Natural killer cell (primary cell): ENCODE results near the gene ZP3. TPM values are rescaled to one million over a fixed set of nuclear protein-coding genes. Genes with fewer than 3 reads are reported as not detected.
"Not testable (repeated sequence)": the region's sequence is repeated elsewhere in the genome, so short reads cannot be mapped to it uniquely, and the experiment has no call there.

Source experiments
- ATAC-seq, 3 donors: fragments of 150-1000 bp in 2 of 3; fragments of 200-7000 bp in 1 of 3; cut with Tn5 transposase; 1 replicate in 1 of 3; 2 replicates in 2 of 3; pipeline ENCODE4 v1.10.0; 2021; ENCODE audit warnings: mild to moderate bottlenecking in 2 of 3, moderate library complexity in 2 of 3
- DNase-seq, 2 donors: peaks; one replicate each; pipeline versions ENCODE4 v3.0.0 to v3.0.0-alpha.2; 2013 to 2021; ENCODE audit warnings: mixed read lengths in 1 of 2
- H3K27ac ChIP-seq: one replicate; pipeline ENCODE4 v1.5.1; 2013; ENCODE audit warnings: mild to moderate bottlenecking, low read length
- H3K27me3 ChIP-seq: one replicate; pipeline ENCODE4 v1.6.1; 2013; ENCODE audit warnings: low read length; ENCODE audit not compliant: control insufficient read depth, insufficient read depth
- H3K36me3 ChIP-seq: one replicate; pipeline ENCODE4 v1.6.1; 2013; ENCODE audit warnings: low read length; ENCODE audit not compliant: control insufficient read depth, insufficient read depth
- H3K4me1 ChIP-seq: one replicate; pipeline ENCODE4 v1.6.1; 2013; ENCODE audit warnings: low read length; ENCODE audit not compliant: control insufficient read depth, insufficient read depth
- H3K4me3 ChIP-seq: one replicate; pipeline ENCODE4 v1.5.1; 2013; ENCODE audit warnings: low read length
- H3K9me3 ChIP-seq: one replicate; pipeline ENCODE4 v1.6.1; 2013; ENCODE audit warnings: low read length; ENCODE audit not compliant: control insufficient read depth, insufficient read depth
- H3K27ac Mint-ChIP-seq, 2 donors: one replicate each; pipeline ENCODE4 v1.8.0; 2022; ENCODE audit warnings: mild to moderate bottlenecking in 2 of 2, mixed read lengths in 2 of 2, moderate library complexity in 1 of 2
- H3K27me3 Mint-ChIP-seq, 2 donors: one replicate each; pipeline ENCODE4 v1.8.0; 2022; ENCODE audit warnings: low read depth in 2 of 2, mixed read lengths in 2 of 2
- H3K36me3 Mint-ChIP-seq: one replicate; pipeline ENCODE4 v1.8.0; 2022; ENCODE audit warnings: mixed read lengths
- H3K4me1 Mint-ChIP-seq, 2 donors: one replicate each; pipeline ENCODE4 v1.8.0; 2022; ENCODE audit warnings: mixed read lengths in 2 of 2
- H3K4me3 Mint-ChIP-seq: one replicate; pipeline ENCODE4 v1.8.0; 2022; ENCODE audit warnings: mild to moderate bottlenecking, moderate library complexity, mixed read lengths
- H3K9me3 Mint-ChIP-seq, 2 donors: one replicate each; pipeline ENCODE4 v1.8.0; 2022; ENCODE audit warnings: mixed read lengths in 2 of 2
- CTCF ChIP-seq: fragments of 200-600 bp; IDR thresholded peaks from one replicate; pipeline ENCODE4 v1.8.0; 2022; ENCODE audit warnings: antibody characterized with exemption
- WGBS: methylation state at CpG from one replicate; pipeline ENCODE4 v1.1.7; 2013; ENCODE audit warnings: missing lambda C conversion rate; ENCODE audit not compliant: insufficient coverage; 5-methylcytosine and 5-hydroxymethylcytosine counted together
- intact Hi-C: fragments of 100-400 bp; cut with micrococcal nuclease; formaldehyde crosslinking; loops from one replicate; pipeline ENCODE4 v1.14.2; 2022
- total RNA-seq, 4 donors: library from RNA; stranded (reverse); fragments of 120-200 nt in 1 of 4; gene quantifications; one replicate each; pipeline versions ENCODE4 v1.2.3 to v1.2.4, GENCODE V29; 2013 to 2022

Gene ZP3
- total RNA-seq, 3 donors from 2014 or later (not counting 1 experiment from before 2014, with no cell fraction given), result 1.9 to 12.9 (median 6.1) TPM

- no peak within 1 kb of the TSS for H3K4me3 Mint-ChIP-seq
- intact Hi-C loops, result no loop called here
Observed at GRCh38 chr7:76409537-76409936, 15.2 kb upstream of the ZP3 start, which contains the start of gene SSC4D. Gene SSC4D, minus strand, starts transcription at chr7:76409697. Its CDS starts 5,258 bp downstream, at chr7:76404439.

GRCh38 chr7:76411626-76412025, 13.1 kb upstream of the ZP3 start:
- WGBS, result 72% methylated on average over 1 of the region's 1 CpG
- H3K4me1 Mint-ChIP-seq, result no peaks in the 10 kb centered on the region
- no peak for ATAC-seq
- no peak overlapping the region for H3K4me3 Mint-ChIP-seq
- Histone ChIP-seq H3K4me3 (no peak overlapping the region), H3K27ac (no peak overlapping the region), H3K9me3 (no peaks in the 10 kb centered on the region), H3K27me3 (no peaks in the 10 kb centered on the region), H3K36me3 (no peaks in the 10 kb centered on the region), H3K4me1 (no peaks in the 10 kb centered on the region)
- H3K27ac Mint-ChIP-seq, result no peak overlapping the region
- H3K27me3 Mint-ChIP-seq, result peaks cover 0 to 5% of the 10 kb centered on the region in 2 donors
- no peaks in the 10 kb centered on the region for H3K9me3 Mint-ChIP-seq
- intact Hi-C loops, result no loop called here
- no peak for DNase-seq
- no peaks in the 10 kb centered on the region for H3K36me3 Mint-ChIP-seq
- TF ChIP-seq CTCF, result no peak

More at GRCh38 chr7:76409537-76409936, 15.2 kb upstream of the ZP3 start, which contains the start of gene SSC4D:
- ATAC-seq (no peak), DNase-seq (no peak)
- H3K27ac ChIP-seq, result no peak within 1 kb of the TSS
- Mint-ChIP-seq H3K4me1 (no peaks in the 10 kb centered on the region), H3K9me3 (no peaks in the 10 kb centered on the region), H3K27me3 (peaks cover 0 to 5% of the 10 kb centered on the region in 2 donors), H3K36me3 (no peaks in the 10 kb centered on the region), H3K27ac (no peak within 1 kb of the TSS)
- WGBS, result 88% methylated on average over 6 of the region's 6 CpGs
- TF ChIP-seq CTCF, result no peak
- no peak within 1 kb of the TSS for H3K4me3 ChIP-seq
- H3K4me1 ChIP-seq, result no peaks in the 10 kb centered on the region
- H3K36me3 ChIP-seq, result no peaks in the 10 kb centered on the region
- H3K9me3 ChIP-seq, result no peaks in the 10 kb centered on the region
- H3K27me3 ChIP-seq, result no peaks in the 10 kb centered on the region

- Histone ChIP-seq H3K36me3 (no peaks in the 10 kb centered on the region), H3K4me3 (no peak overlapping the region), H3K4me1 (no peaks in the 10 kb centered on the region), H3K27me3 (no peaks in the 10 kb centered on the region), H3K9me3 (no peaks in the 10 kb centered on the region), H3K27ac (no peak overlapping the region)
- Mint-ChIP-seq H3K4me1 (no peaks in the 10 kb centered on the region), H3K4me3 (no peak overlapping the region), H3K9me3 (no peaks in the 10 kb centered on the region), H3K27me3 (peaks cover 0 to 5% of the 10 kb centered on the region in 2 donors), H3K36me3 (no peaks in the 10 kb centered on the region), H3K27ac (no peak overlapping the region)
- 85% methylated on average over 1 of the region's 5 CpGs for whole genome bisulfite sequencing
- no peak for TF ChIP-seq CTCF
- intact Hi-C loops, result no loop called here
- DNase-seq (no peak), ATAC-seq (no peak)
Observed at GRCh38 chr7:76412249-76412648, 12.5 kb upstream of the ZP3 start.

- H3K27ac Mint-ChIP-seq, H3K27ac ChIP-seq, H3K9me3 Mint-ChIP-seq, H3K4me1 Mint-ChIP-seq, H3K4me3 ChIP-seq, intact Hi-C loops, H3K9me3 ChIP-seq, H3K27me3 ChIP-seq, H3K36me3 ChIP-seq, H3K36me3 Mint-ChIP-seq, H3K4me1 ChIP-seq, H3K4me3 Mint-ChIP-seq, ATAC-seq, DNase-seq: not testable (repeated sequence)
- 92% methylated on average over 10 of the region's 10 CpGs for WGBS
- H3K27me3 Mint-ChIP-seq, result peaks cover 4 to 14% of the 10 kb centered on the region in 2 donors
Observed at GRCh38 chr7:76417654-76418310, 7.0 kb upstream of the ZP3 start.

- H3K27ac ChIP-seq, H3K27ac Mint-ChIP-seq, H3K36me3 ChIP-seq, H3K9me3 Mint-ChIP-seq, intact Hi-C loops, H3K4me3 Mint-ChIP-seq, H3K27me3 ChIP-seq, H3K36me3 Mint-ChIP-seq, H3K4me3 ChIP-seq, ATAC-seq, H3K4me1 Mint-ChIP-seq, H3K9me3 ChIP-seq, DNase-seq: not testable (repeated sequence)
- 94% methylated on average over 5 of the region's 6 CpGs for WGBS
- peaks cover 11% of the 10 kb centered on the region for H3K4me1 ChIP-seq
- H3K27me3 Mint-ChIP-seq, result peaks cover 4 to 14% of the 10 kb centered on the region in 2 donors
Observed at GRCh38 chr7:76421097-76421496, 3.7 kb upstream of the ZP3 start.
